Calu3 (cell line): ENCODE results near the gene MYO10. TPM values are rescaled to one million over a fixed set of nuclear protein-coding genes. Genes with fewer than 3 reads are reported as not detected.
A peak's percentile ranks its signal among the peaks of the same experiment; 100 is the strongest.

ENCODE experiments used
- BruUV-seq: library from RNA; stranded (reverse); fragments of 400-500 nt; replicated peaks from 2 replicates; lab custom pipeline; 2021; lab: Mats Ljungman, UMichigan
- CTCF ChIA-PET: fragments of 300-600 bp; sonication (Branson Sonifier 250); formaldehyde crosslinking; loops from one replicate; lab custom pipeline; 2022; ENCODE audit warnings: antibody characterized with exemption; lab: Charles Lee
- DNase-seq: peaks from one replicate; pipeline ENCODE4 v3.0.0; 2022
- H3K27ac Mint-ChIP-seq: one replicate; pipeline ENCODE4 v1.8.0; 2022; ENCODE audit warnings: mixed read lengths; ENCODE audit not compliant: unreplicated experiment
- H3K27me3 Mint-ChIP-seq: one replicate; pipeline ENCODE4 v1.8.0; 2022; ENCODE audit warnings: mixed read lengths; ENCODE audit not compliant: unreplicated experiment
- H3K36me3 Mint-ChIP-seq: one replicate; pipeline ENCODE4 v1.8.0; 2022; ENCODE audit warnings: mild to moderate bottlenecking, moderate library complexity, mixed read lengths; ENCODE audit not compliant: insufficient read depth, unreplicated experiment
- H3K4me1 Mint-ChIP-seq: one replicate; pipeline ENCODE4 v1.8.0; 2022; ENCODE audit warnings: mild to moderate bottlenecking, low read depth, mixed read lengths; ENCODE audit not compliant: unreplicated experiment
- H3K4me3 Mint-ChIP-seq: one replicate; pipeline ENCODE4 v1.8.0; 2022; ENCODE audit warnings: mild to moderate bottlenecking, low read depth, moderate library complexity, mixed read lengths; ENCODE audit not compliant: unreplicated experiment
- H3K9me3 Mint-ChIP-seq: one replicate; pipeline ENCODE4 v1.8.0; 2022; ENCODE audit warnings: low read depth, mixed read lengths; ENCODE audit not compliant: unreplicated experiment
- CTCF ChIP-seq: fragments of 200-600 bp; IDR thresholded peaks from one replicate; pipeline ENCODE4 v1.8.0; 2022; ENCODE audit warnings: antibody characterized with exemption; ENCODE audit not compliant: unreplicated experiment
- intact Hi-C: fragments of 100-400 bp; cut with micrococcal nuclease; formaldehyde crosslinking; loops from one replicate; pipeline ENCODE4 v1.10.0; 2022; ENCODE audit not compliant: unreplicated experiment
- total RNA-seq: library from RNA; stranded (reverse); gene quantifications from 2 replicates; pipeline ENCODE4 v1.2.3, GENCODE V29; 2022

Gene MYO10
- total RNA-seq, 1 experiment from 2014 or later: 101 TPM

- Mint-ChIP-seq H3K4me3 (no peak overlapping the region), H3K27ac (peak overlapping the region; percentile 43), H3K4me1 (peaks cover 54% of the 10 kb centered on the region), H3K27me3 (no peaks in the 10 kb centered on the region), H3K9me3 (no peaks in the 10 kb centered on the region), H3K36me3 (peaks cover 44% of the 10 kb centered on the region)
- no TSS peak for BruUV-seq
- no peak for TF ChIP-seq CTCF
- intact Hi-C loops: loop anchor here (5.0 kb wide), 1 partner anchor 72 kb away; no protein-coding TSS in a partner anchor
- no peak for DNase-seq
- CTCF ChIA-PET: no interaction called here
Measured at GRCh38 chr5:16810208-16810854, 125.8 kb downstream of the MYO10 start.

- H3K4me3 Mint-ChIP-seq: no peak overlapping the region
- TF ChIP-seq CTCF: no peak
- peak overlapping the region; percentile 43 for H3K27ac Mint-ChIP-seq
- no peaks in the 10 kb centered on the region for H3K9me3 Mint-ChIP-seq
- no peak for DNase-seq
- H3K27me3 Mint-ChIP-seq: no peaks in the 10 kb centered on the region
- H3K4me1 Mint-ChIP-seq: peaks cover 53% of the 10 kb centered on the region
- H3K36me3 Mint-ChIP-seq: peaks cover 37% of the 10 kb centered on the region
- intact Hi-C loops: loop anchor here (5.0 kb wide), 1 partner anchor 73 kb away; no protein-coding TSS in a partner anchor
- CTCF ChIA-PET: no interaction called here
- BruUV-seq: no TSS peak
Measured at GRCh38 chr5:16809395-16810207, 126.5 kb downstream of the MYO10 start.

GRCh38 chr5:16809010-16809394 lies 127.1 kb downstream of the MYO10 start:
- H3K4me1 Mint-ChIP-seq: peaks cover 58% of the 10 kb centered on the region
- CTCF ChIA-PET: no interaction called here
- no TSS peak for BruUV-seq

GRCh38 chr5:16808021-16808420 lies 128.1 kb downstream of the MYO10 start:
- Mint-ChIP-seq H3K4me1 (peaks cover 57% of the 10 kb centered on the region), H3K27ac (no peak overlapping the region), H3K36me3 (peaks cover 24% of the 10 kb centered on the region), H3K9me3 (no peaks in the 10 kb centered on the region), H3K4me3 (no peak overlapping the region), H3K27me3 (no peaks in the 10 kb centered on the region)
- intact Hi-C loops: no loop called here
- CTCF ChIA-PET: no interaction called here
- DNase-seq: no peak
- BruUV-seq: no TSS peak
- no peak for TF ChIP-seq CTCF

More at GRCh38 chr5:16809010-16809394, 127.1 kb downstream of the MYO10 start:
- no peak for DNase-seq
- H3K4me3 Mint-ChIP-seq: no peak overlapping the region
- H3K9me3 Mint-ChIP-seq: no peaks in the 10 kb centered on the region
- intact Hi-C loops: no loop called here
- H3K36me3 Mint-ChIP-seq: peaks cover 31% of the 10 kb centered on the region
- H3K27me3 Mint-ChIP-seq: no peaks in the 10 kb centered on the region
- no peak overlapping the region for H3K27ac Mint-ChIP-seq
- no peak for TF ChIP-seq CTCF
